Gastroesophageal sphincter (tissue), 3 donors: ENCODE measurements around the gene ZNF320.

Source experiments
- CTCF ChIP-seq, 4 experiments: fragments of 200-600 bp in 2 of 4; fragments of 450-650 bp in 2 of 4; sonication (generic) in 1 of 4; IDR thresholded peaks; one replicate each; pipeline ENCODE4 v1.5.1; 2017 to 2019; ENCODE audit warnings: antibody characterized with exemption in 4 of 4, mild to moderate bottlenecking in 2 of 4, moderate library complexity in 2 of 4
- EP300 ChIP-seq: sonication (generic); formaldehyde crosslinking; IDR thresholded peaks from one replicate; pipeline ENCODE4 v1.6.1; 2017; ENCODE audit warnings: antibody characterized with exemption, mild to moderate bottlenecking
- POLR2A ChIP-seq, 2 donors: fragments of 450-650 bp; IDR thresholded peaks; one replicate each; pipeline ENCODE4 v1.6.1; 2017; ENCODE audit warnings: antibody characterized with exemption in 2 of 2, mild to moderate bottlenecking in 2 of 2, moderate library complexity in 1 of 2
- POLR2AphosphoS5 ChIP-seq: sonication (generic); formaldehyde crosslinking; IDR thresholded peaks from one replicate; pipeline ENCODE4 v1.6.1; 2017; ENCODE audit warnings: antibody characterized with exemption

DNA sequence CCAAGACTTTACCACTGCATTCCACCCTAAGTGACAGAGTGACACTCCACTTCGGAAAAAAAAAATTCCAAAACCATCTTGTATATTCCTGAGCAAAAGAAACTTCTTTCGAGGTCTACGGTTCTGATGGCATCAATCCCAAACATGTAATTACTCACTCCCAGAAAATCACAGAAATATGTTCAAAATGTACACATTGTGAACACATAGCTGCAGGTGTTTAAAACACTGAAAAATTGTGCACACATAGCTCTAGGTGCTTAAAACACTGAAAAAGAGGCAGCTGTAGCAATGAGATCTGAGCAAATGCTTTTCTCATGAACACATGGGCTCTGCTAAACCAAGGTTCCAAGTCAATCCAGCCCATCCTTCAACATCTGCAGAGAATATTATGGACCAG, 26.0 kb downstream of the ZNF320 start:
- no peak for TF ChIP-seq CTCF (IDR thresholded peaks at IDR 0.05)
- TF ChIP-seq EP300, result no peak
- TF ChIP-seq POLR2AphosphoS5, result no peak
- TF ChIP-seq POLR2A (IDR thresholded peaks at IDR 0.05), result no peak
